ENCODE data around the gene GPR132.
"Not testable (repeated sequence)": the region's sequence is repeated elsewhere in the genome, so short reads cannot be mapped to it uniquely, and the experiment has no call there.

The GPR132 gene

GRCh38 chr14:105035616-105036015 lies 29.6 kb downstream of the GPR132 start:
- DNase-seq, result not testable (repeated sequence)

- peak in 1 of 2 donors; percentile 39 for DNase-seq
These were observed 30.8 kb downstream of the GPR132 start for GRCh38 chr14:105034315-105035039.

GRCh38 chr14:105033412-105033900 lies 31.8 kb downstream of the GPR132 start:
- DNase-seq, result not testable (repeated sequence)

GRCh38 chr14:105032451-105032901 lies 32.8 kb downstream of the GPR132 start:
- DNase-seq, result not testable (repeated sequence)

GRCh38 chr14:105030836-105031396 lies 34.3 kb downstream of the GPR132 start:
- no peak for DNase-seq

GRCh38 chr14:105030194-105030593 lies 35.0 kb downstream of the GPR132 start:
- DNase-seq, result no peak

- DNase-seq, result no peak
These were observed 35.8 kb downstream of the GPR132 start for GRCh38 chr14:105029402-105029801.

- no peak for DNase-seq
These were observed 36.8 kb downstream of the GPR132 start for GRCh38 chr14:105028251-105028927.

GRCh38 chr14:105027718-105028117 lies 37.5 kb downstream of the GPR132 start:
- not testable (repeated sequence) for DNase-seq

GRCh38 chr14:105026802-105027563 lies 38.2 kb downstream of the GPR132 start:
- DNase-seq, result no peak

- no peak for DNase-seq
These were observed 39.0 kb downstream of the GPR132 start for GRCh38 chr14:105026033-105026785.

GRCh38 chr14:105025429-105025828 lies 39.8 kb downstream of the GPR132 start:
- no peak for DNase-seq

- DNase-seq, result no peak
These were observed 41.3 kb downstream of the GPR132 start for GRCh38 chr14:105023791-105024480.

GRCh38 chr14:105023144-105023543 lies 42.1 kb downstream of the GPR132 start:
- DNase-seq, result no peak

GRCh38 chr14:105022276-105022670 lies 43.0 kb downstream of the GPR132 start:
- DNase-seq, result no peak

- DNase-seq, result no peak
These were observed 43.5 kb downstream of the GPR132 start for GRCh38 chr14:105021656-105022275.

- DNase-seq, result peak; percentile 98
These were observed 44.2 kb downstream of the GPR132 start, which contains the start of gene CDCA4 for GRCh38 chr14:105020815-105021655. TSS of gene CDCA4 (minus strand) at chr14:105021083. CDS start at chr14:105011929, 9,154 bp downstream.

GRCh38 chr14:105019861-105020814 lies 45.1 kb downstream of the GPR132 start:
- peak; percentile 68 to 74 for DNase-seq

GRCh38 chr14:105018414-105018813 lies 46.8 kb downstream of the GPR132 start:
- no peak for DNase-seq

All from CD4-positive, alpha-beta T cell treated with Interleukin-1 beta for 1 hour (primary cell).